Renal cortical epithelial cell (primary cell): ENCODE data around the gene MRPL50. TPM values are rescaled to one million over a fixed set of nuclear protein-coding genes. Genes with fewer than 3 reads are reported as not detected.

Experiments
- DNase-seq: peaks from one replicate; pipeline ENCODE4 v3.0.0-alpha.2; 2011; ENCODE audit warnings: low read depth
- total RNA-seq: library from RNA; depleted of rRNA; stranded (reverse); fragments of >200 nt; gene quantifications from 2 replicates; pipeline ENCODE4 v1.2.3, GENCODE V29; 2014

Gene MRPL50
- total RNA-seq = 18.4 and 21.1 TPM in 2 replicates

DNA sequence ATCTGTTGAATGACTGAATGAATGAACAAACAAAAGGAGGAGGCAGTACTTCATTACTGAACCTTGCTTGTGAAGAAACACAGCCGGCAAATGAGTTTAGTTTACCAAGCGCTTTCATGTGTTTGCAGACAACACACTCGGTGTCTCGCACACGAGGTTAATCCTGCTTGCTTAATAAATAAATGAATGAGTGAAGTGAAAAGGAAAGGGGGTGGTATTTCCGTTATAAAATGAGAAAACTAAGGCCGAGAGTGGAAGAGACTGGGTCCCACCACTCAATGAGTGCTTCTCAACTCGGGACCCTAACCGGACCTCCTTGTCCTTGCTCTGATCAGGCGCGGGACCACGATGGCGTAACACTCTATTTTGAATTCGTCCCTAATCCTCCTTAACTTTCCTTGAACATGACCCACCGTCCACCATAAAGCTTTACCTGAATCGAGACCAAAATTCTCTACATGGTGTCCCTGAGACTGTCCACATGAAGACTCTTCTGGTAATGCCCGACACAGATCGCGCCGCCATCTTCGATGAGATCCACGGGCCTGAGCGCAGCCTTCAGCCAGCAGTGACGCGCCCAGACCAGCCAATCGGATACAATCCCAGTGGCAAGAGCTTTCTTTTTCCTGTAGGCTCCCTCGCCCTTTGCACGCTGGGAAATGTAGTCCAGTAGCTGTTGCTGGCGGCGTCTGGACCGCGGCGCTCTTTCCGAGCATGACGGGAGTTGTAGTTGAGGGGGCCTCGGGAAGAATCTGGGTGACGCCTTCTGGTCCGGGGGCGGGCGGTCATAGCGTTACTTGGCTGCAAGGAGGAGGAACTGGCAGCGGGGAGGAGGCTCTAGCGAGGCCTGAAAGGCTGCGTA is at the start of gene MRPL50, which contains the start of gene ZNF189:
TSS of gene MRPL50 (minus strand) at position 551 of the 862 bp plus-strand sequence. CDS start at position 525, 26 bp downstream.
TSS of gene ZNF189 (plus strand) at position 784 of the 862 bp plus-strand sequence. CDS start 306 bp downstream, outside the sequence.
- DNase-seq = peak; percentile 97

GRCh38 chr9:101446732-101447131 is 48.3 kb upstream of the MRPL50 start:
- DNase-seq = no peak

DNA sequence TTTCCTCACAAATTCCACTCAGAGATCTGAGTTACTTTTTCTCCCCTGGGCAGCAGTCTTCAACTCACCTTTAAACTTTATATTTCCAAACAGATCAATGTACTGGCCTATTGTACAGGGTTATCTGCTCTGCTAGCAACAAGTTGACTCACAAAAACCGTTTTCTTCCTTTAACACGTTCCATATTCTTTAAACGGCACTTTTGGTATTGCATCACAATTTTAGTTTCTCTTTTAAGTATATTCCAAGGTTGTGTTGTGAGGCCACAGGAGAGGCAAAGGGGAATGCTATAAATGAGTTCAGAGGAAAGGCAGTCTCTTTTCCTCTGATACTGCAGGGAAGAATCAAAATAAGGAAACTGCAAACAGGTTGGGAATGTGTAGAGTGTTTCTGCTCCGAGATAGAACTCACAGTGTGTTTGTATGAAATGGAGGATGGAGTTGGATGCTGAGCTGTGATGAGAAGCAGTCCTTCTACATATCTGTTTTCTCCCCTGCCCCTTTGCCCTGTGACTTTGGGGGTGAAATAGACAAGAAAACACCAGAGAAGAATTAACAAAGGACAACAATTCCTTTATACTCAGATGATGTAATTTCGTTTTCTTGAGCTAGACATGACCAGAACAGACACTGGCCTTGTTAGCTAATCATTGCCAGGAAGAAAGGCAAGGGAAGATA is 47.1 kb upstream of the MRPL50 start:
- DNase-seq = peak; percentile 50

DNA sequence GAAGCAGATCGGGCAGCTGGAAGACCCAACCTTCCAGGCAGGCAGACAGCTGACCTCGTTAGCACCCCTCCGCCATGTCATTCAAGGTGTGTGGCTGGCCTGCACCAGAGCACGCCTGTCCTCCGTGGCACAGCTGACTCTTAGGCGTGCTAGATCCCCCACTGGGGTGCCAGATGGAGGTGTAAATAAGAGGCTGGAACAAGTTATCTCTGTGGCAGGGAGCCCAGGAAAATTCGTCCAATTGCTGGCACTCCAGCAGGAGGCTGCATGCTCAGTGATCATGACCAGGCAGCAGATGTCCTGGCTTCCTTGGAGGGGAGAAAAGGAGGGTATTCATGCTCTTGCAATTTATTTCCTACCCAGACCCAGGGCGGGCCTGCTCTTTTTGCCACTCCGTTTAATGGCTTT is 45.0 kb upstream of the MRPL50 start:
- no peak for DNase-seq

GRCh38 chr9:101442736-101443135 is 44.3 kb upstream of the MRPL50 start:
- no peak for DNase-seq

GRCh38 chr9:101442318-101442717 is 43.9 kb upstream of the MRPL50 start:
- no peak for DNase-seq

GRCh38 chr9:101440714-101441230 is 42.4 kb upstream of the MRPL50 start:
- no peak for DNase-seq

DNA sequence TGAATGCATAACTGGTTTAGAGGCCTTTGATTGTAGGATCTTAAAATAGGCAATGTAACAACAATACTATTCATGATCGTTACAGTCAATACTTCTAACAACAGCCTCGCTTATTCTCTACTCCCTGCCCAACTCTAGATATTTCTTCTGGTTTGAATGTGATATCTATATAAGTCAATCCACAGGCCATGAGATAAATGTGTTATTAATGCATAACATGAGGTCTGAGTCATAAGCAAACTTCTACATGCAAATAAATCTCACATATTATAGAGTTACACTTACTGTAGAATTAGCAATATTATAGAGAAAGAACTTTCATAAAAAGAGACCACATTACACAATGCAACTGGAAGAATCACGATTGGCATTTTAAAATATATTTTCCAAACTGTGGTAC is 40.1 kb upstream of the MRPL50 start:
- DNase-seq = no peak

DNA sequence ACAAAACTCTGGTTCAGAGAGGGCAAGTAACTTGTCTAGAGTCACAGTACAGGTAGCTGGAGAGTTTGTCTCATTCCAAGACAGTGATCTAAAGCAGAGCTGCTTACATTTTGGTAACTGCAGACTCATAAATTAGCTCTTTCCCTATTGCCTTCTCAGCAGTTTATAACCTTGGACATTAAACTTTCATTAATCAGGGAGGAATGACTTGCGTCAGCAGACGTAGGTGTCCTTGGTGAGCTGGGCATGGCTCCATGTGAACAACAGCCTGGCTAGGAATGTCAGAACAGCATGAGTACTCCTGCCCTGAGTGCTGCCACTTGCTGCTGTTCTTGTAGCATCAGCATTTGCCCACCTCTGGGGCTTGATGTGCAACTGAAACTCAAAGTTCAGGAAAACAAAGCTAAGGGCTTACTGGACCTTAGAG is 39.4 kb upstream of the MRPL50 start:
- peak; percentile 38 for DNase-seq

GRCh38 chr9:101435601-101436079 is 37.2 kb upstream of the MRPL50 start, which contains the start of gene ALDOB:
Gene ALDOB (minus strand): TSS chr9:101435774. CDS start chr9:101430887, 4,887 bp downstream.
- DNase-seq = no peak

DNA sequence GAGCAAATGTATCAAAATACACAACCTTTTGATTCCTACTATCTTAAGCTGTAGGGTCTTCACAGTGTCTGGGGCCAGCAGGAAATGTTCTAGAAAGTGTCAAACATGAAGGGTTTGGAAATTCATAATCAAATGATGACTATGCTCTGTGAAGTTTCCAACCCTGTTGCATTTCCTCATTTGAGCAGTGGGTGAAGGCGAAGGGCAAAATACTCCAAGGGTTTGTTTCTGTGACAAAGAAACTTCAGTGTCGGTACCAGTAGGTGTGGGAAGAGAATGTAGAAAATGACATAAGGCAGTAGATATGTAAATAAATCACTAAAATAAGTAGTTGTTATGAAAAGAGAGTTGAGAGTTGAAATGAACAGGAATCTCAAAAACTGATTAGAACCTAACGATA is 36.6 kb upstream of the MRPL50 start:
- no peak for DNase-seq

DNA sequence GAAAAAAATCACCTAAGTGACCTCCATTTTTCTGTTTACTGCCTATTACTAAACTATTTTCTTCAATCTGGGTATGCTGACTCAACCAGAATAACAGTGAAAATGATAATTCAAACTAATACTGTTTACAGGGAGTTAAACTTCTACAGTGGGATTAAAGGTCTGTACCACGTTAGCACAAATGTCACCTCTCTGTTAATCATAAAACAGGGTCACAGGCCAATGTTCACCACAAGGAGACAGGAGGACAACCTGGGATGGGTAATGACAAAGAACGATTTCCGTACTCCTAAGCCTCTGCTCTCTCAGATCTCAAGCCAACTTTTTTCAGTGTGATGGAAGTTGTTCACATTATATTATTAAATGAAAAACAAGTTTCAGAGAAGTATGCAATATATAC is 34.8 kb upstream of the MRPL50 start:
- DNase-seq = no peak

DNA sequence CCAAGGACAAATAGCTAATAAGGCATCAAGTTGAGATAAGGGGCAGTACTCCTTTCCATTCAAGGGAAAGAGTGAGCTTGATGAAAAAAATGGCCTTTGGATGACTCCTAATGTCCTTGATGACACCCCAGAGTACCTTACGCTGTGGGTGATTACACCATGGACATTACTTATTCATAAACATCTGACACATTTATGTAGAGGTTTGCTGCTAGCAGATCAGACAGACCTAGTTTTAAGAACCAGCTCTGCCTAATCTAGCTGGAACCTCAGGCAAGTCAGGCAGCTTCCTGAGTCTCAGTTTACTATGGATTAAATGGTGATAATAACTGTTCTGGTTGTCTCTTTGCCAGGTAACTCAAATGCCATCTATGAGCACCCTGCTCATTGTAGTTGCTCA is 34.3 kb upstream of the MRPL50 start:
- DNase-seq = no peak

DNA sequence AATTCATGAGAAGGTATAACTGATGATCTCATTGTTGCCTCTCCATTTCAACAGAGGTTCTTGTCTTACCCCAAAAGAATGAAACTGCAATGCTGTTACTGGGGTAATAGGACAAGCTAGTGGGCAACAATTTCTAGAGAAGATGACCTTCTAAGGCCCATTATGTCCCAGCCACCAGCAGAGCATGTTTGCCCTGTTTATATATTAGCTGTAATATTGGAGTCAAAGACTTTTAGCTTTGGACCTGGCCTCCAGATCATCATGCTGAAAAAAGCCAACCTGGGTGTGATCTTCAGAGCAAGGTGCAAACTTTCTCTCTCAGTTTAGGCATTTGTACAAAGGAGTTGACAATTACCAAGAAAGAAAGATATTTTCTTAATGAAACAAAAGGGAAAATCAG is 33.8 kb upstream of the MRPL50 start:
- no peak for DNase-seq

DNA sequence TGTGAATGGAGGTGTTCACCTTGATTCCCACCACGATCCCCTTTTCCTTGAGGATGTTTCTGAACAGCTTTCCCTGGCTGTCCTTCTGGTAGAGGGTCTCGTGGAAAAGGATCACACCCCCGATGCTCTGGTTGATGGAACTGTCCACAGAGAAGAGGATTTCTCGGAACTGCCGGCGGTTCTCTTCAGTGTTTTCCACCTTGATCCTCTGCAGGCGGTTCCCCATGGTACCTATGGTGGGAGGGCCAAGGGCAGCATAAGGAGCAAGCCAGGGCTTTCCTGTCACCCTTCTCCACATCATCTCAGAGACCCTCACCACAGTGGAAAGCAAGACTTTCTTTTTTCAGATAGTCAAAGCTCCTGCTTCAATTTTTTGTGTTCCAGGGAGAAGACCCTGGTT is 31.3 kb upstream of the MRPL50 start:
- no peak for DNase-seq

DNA sequence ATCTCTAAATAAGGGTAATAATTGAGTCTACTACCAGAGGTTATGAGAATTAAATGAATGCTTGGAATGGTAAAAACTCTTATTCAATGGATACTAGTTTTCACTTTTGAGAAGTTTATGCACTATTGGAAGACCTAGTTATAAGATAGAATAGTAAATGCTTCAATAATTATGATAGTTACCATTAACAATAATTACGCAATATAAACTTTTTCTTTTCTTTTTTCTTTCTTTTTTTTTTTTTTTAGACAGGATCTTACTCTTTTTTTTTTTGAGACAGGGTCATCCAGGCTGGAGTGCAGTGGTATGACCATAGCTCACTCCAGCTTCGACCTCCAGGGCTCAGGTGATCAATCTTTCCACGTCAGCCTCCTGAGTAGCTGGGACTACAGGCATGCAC is 30.5 kb upstream of the MRPL50 start:
- DNase-seq = no peak

DNA sequence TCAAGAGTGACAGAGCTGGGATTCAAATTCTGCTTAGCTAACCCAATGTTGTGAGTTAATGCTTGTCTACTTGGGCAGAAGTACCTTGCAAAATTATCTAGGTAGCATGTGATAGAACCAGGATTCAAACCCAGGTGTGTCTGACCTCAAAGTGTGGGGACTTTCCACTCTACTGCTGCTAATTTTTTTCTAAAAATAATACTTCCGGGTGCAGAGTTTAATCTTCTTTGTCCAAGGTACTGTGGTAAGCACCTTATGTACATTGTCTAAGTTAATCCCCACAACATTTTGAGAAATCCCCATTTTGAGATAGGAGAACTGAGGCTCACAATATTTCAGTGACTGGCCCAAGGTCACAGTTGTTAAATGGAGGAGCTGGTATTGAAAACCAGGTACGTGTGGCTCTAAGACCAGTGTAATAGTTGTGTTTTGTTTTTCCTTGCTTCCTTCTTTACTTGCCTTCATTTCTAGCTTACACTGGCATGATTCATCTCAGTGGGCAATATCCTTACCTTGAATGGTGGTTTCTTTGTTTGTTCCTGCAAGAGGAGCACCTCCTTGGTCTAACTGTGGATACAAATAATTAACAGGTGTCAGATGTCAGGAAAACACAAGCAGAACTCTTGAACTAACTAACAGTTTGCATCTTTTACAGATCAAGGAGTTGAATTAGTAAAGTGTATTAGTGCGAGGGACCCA is 29.7 kb upstream of the MRPL50 start:
- peak; percentile 74 for DNase-seq

- no peak for DNase-seq
Observed at GRCh38 chr9:101427358-101427757, 28.9 kb upstream of the MRPL50 start.

DNA sequence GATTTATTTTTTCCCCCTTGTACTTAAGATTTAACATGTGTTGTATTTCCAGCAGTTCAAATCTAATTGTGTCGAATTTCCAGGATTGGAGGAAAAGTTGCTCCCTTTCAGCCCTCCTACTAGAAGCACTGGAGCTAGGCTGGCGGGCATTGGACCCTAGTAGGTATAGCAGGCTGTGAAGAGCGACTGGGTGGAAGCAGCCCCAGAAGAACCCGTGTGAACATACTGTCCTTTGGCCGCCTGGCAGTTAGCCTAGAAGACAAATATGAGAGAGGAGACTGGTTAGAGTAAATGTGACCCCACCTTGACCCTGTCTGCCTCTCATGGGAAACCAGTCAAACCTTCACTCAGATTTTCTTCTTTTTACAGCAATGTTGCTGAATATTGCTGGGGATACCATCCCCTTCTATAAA is 23.2 kb upstream of the MRPL50 start:
- no peak for DNase-seq

- DNase-seq = no peak
Observed at GRCh38 chr9:101419863-101420262, 21.4 kb upstream of the MRPL50 start.

GRCh38 chr9:101418518-101419430 is 20.4 kb upstream of the MRPL50 start:
- no peak for DNase-seq
